ENCODE data around the gene CCDC88A.

GRCh38 chr2:55338268-55338667 is 81.4 kb downstream of the CCDC88A start:
- TF ChIP-seq CTCF (conservative IDR thresholded peaks at IDR 0.05) (no peak), ZFX (IDR thresholded peaks at IDR 0.05) (no peak)
